ENCODE data around the gene KRT33A.

Gene KRT33A

DNA sequence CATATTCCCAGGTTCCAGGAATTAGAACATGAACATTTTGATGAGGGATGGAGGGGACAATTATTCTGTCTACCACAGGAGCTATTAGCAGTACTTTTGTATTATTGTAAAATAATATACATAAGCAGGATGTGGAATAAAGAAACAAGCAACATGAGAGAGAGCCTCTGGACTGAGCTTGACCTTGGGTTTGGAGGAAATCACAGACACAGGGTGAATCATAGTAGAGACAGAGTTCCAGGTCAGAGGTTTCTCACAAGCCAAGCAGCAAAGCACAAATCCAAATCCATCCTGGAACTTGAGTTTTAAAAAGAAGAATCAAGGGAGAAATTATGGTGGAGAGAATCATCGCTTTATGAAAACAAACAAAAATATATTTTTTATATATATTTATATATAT lies 41.6 kb upstream of the KRT33A start (continued):
- no peak for TF ChIP-seq PPARA (CRISPR knock-in tag; IDR thresholded peaks at IDR 0.05; ENCODE audit: borderline replicate concordance)
- TF ChIP-seq GLIS3 (CRISPR knock-in tag; IDR thresholded peaks at IDR 0.05), result no peak
- no peak for TF ChIP-seq ARNTL (CRISPR knock-in tag; IDR thresholded peaks at IDR 0.05; ENCODE audit: borderline replicate concordance, low read depth)
- no peak for TF ChIP-seq ISL1 (CRISPR knock-in tag; IDR thresholded peaks at IDR 0.05)

DNA sequence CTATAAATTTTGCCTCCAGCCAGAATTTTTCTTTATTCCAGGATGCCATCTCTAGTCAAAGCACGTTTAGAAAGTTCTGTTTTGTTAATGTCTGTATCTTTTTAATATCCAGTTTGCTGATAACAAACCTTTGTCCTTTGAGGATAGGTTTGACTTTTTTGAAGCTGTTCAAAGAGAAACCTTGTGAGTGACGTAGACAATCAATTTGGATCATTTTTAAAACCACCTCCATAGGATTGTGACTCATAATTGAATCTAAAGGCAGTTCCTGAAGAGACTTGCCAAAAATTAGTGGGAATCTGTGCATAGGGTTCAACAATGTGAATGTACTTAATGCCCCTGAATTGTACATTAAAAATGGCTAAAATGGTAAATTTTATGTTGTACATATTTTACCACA lies 40.9 kb upstream of the KRT33A start:
- ATAC-seq, result no peak
- TF ChIP-seq ZC3H10 (CRISPR knock-in tag; IDR thresholded peaks at IDR 0.05), result no peak

DNA sequence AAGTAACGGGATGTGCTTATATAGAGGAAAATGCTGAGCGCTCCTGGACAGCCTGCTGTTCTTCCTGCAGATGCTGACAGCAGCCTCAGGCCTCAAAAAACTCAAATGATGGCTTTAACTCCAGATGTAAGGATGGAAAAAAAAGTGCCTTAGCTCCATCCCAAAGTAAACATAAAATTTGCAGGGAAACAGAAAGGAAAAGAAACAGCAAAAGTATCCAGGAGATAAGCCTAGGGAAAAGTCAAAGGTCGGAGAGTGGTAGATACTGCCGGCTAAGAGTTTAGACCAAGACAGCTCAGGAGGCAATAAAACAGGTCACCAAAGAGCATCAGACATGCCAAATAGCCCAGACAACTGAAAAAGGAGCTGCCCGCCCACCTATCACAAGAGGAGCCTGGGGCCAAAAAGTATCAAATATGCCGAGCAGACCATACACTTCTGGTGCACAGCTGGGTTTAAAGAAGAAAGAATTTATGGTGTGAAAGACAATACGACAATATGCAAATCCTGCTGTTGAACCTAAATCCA lies 39.8 kb upstream of the KRT33A start:
- TF ChIP-seq ZNF565 (CRISPR knock-in tag; conservative IDR thresholded peaks at IDR 0.05; ENCODE audit: low read depth) (no peak), ZNF8 (CRISPR knock-in tag; IDR thresholded peaks at IDR 0.05) (no peak), GLIS3 (CRISPR knock-in tag; IDR thresholded peaks at IDR 0.05) (no peak), RARB (CRISPR knock-in tag; IDR thresholded peaks at IDR 0.05) (no peak), SNAI2 (CRISPR knock-in tag; IDR thresholded peaks at IDR 0.05) (no peak), ESRRG (CRISPR knock-in tag; IDR thresholded peaks at IDR 0.05) (no peak), TOX (CRISPR knock-in tag; IDR thresholded peaks at IDR 0.05; ENCODE audit: borderline replicate concordance) (no peak), PPARA (CRISPR knock-in tag; IDR thresholded peaks at IDR 0.05; ENCODE audit: borderline replicate concordance) (no peak), OSR1 (CRISPR knock-in tag; IDR thresholded peaks at IDR 0.05) (no peak), ZC3H10 (CRISPR knock-in tag; IDR thresholded peaks at IDR 0.05) (no peak), ZFP3 (CRISPR knock-in tag; IDR thresholded peaks at IDR 0.05) (no peak), TCF4 (CRISPR knock-in tag; IDR thresholded peaks at IDR 0.05; ENCODE audit: borderline replicate concordance) (no peak), ARNTL (CRISPR knock-in tag; IDR thresholded peaks at IDR 0.05; ENCODE audit: borderline replicate concordance, low read depth) (no peak), ZNF70 (CRISPR knock-in tag; IDR thresholded peaks at IDR 0.05) (no peak), ISL1 (CRISPR knock-in tag; IDR thresholded peaks at IDR 0.05) (no peak)
- TF ChIP-seq, protein P1, sequence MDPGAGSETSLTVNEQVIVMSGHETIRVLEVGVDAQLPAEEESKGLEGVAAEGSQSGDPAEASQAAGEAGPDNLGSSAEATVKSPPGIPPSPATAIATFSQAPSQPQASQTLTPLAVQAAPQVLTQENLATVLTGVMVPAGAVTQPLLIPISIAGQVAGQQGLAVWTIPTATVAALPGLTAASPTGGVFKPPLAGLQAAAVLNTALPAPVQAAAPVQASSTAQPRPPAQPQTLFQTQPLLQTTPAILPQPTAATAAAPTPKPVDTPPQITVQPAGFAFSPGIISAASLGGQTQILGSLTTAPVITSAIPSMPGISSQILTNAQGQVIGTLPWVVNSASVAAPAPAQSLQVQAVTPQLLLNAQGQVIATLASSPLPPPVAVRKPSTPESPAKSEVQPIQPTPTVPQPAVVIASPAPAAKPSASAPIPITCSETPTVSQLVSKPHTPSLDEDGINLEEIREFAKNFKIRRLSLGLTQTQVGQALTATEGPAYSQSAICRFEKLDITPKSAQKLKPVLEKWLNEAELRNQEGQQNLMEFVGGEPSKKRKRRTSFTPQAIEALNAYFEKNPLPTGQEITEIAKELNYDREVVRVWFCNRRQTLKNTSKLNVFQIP (CRISPR knock-in tag; IDR thresholded peaks at IDR 0.05; ENCODE audit: borderline replicate concordance, low read depth), result no peak
- TF ChIP-seq, protein P2, sequence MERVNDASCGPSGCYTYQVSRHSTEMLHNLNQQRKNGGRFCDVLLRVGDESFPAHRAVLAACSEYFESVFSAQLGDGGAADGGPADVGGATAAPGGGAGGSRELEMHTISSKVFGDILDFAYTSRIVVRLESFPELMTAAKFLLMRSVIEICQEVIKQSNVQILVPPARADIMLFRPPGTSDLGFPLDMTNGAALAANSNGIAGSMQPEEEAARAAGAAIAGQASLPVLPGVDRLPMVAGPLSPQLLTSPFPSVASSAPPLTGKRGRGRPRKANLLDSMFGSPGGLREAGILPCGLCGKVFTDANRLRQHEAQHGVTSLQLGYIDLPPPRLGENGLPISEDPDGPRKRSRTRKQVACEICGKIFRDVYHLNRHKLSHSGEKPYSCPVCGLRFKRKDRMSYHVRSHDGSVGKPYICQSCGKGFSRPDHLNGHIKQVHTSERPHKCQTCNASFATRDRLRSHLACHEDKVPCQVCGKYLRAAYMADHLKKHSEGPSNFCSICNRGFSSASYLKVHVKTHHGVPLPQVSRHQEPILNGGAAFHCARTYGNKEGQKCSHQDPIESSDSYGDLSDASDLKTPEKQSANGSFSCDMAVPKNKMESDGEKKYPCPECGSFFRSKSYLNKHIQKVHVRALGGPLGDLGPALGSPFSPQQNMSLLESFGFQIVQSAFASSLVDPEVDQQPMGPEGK (CRISPR knock-in tag; IDR thresholded peaks at IDR 0.05; ENCODE audit: borderline replicate concordance), result no peak
- TF ChIP-seq, protein P3, sequence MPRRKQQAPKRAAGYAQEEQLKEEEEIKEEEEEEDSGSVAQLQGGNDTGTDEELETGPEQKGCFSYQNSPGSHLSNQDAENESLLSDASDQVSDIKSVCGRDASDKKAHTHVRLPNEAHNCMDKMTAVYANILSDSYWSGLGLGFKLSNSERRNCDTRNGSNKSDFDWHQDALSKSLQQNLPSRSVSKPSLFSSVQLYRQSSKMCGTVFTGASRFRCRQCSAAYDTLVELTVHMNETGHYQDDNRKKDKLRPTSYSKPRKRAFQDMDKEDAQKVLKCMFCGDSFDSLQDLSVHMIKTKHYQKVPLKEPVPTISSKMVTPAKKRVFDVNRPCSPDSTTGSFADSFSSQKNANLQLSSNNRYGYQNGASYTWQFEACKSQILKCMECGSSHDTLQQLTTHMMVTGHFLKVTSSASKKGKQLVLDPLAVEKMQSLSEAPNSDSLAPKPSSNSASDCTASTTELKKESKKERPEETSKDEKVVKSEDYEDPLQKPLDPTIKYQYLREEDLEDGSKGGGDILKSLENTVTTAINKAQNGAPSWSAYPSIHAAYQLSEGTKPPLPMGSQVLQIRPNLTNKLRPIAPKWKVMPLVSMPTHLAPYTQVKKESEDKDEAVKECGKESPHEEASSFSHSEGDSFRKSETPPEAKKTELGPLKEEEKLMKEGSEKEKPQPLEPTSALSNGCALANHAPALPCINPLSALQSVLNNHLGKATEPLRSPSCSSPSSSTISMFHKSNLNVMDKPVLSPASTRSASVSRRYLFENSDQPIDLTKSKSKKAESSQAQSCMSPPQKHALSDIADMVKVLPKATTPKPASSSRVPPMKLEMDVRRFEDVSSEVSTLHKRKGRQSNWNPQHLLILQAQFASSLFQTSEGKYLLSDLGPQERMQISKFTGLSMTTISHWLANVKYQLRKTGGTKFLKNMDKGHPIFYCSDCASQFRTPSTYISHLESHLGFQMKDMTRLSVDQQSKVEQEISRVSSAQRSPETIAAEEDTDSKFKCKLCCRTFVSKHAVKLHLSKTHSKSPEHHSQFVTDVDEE (CRISPR knock-in tag; IDR thresholded peaks at IDR 0.05), result no peak
- TF ChIP-seq, protein P4, sequence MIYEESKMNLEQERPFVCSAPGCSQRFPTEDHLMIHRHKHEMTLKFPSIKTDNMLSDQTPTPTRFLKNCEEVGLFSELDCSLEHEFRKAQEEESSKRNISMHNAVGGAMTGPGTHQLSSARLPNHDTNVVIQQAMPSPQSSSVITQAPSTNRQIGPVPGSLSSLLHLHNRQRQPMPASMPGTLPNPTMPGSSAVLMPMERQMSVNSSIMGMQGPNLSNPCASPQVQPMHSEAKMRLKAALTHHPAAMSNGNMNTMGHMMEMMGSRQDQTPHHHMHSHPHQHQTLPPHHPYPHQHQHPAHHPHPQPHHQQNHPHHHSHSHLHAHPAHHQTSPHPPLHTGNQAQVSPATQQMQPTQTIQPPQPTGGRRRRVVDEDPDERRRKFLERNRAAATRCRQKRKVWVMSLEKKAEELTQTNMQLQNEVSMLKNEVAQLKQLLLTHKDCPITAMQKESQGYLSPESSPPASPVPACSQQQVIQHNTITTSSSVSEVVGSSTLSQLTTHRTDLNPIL (CRISPR knock-in tag; IDR thresholded peaks at IDR 0.05; ENCODE audit: low read depth), result no peak
- TF ChIP-seq, protein P5, sequence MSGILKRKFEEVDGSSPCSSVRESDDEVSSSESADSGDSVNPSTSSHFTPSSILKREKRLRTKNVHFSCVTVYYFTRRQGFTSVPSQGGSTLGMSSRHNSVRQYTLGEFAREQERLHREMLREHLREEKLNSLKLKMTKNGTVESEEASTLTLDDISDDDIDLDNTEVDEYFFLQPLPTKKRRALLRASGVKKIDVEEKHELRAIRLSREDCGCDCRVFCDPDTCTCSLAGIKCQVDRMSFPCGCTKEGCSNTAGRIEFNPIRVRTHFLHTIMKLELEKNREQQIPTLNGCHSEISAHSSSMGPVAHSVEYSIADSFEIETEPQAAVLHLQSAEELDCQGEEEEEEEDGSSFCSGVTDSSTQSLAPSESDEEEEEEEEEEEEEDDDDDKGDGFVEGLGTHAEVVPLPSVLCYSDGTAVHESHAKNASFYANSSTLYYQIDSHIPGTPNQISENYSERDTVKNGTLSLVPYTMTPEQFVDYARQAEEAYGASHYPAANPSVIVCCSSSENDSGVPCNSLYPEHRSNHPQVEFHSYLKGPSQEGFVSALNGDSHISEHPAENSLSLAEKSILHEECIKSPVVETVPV (CRISPR knock-in tag; IDR thresholded peaks at IDR 0.05), result no peak
- ATAC-seq, result no peak

All from SK-N-SH treated with all-trans-retinoic acid at 6 μM for 48 hours (cell line).